AG04450 (cell line): Measurements from ENCODE around the gene APOBEC3C. TPM values are rescaled to one million over a fixed set of nuclear protein-coding genes. Genes with fewer than 3 reads are reported as not detected.

Experiments used
- CTCF ChIA-PET: fragments of 300-600, 350-600 bp; formaldehyde crosslinking; extraction: SDS; loops from one replicate; lab custom pipeline; 2022; ENCODE audit warnings: antibody characterized with exemption, inconsistent platforms; lab: Charles Lee
- POLR2A ChIA-PET: fragments of 350-600 bp; formaldehyde crosslinking; extraction: SDS; loops from one replicate; lab custom pipeline; 2021; ENCODE audit warnings: antibody characterized with exemption, inconsistent platforms; lab: Yijun Ruan, JAX
- DNase-seq: peaks from one replicate; pipeline ENCODE4 v3.0.0-alpha.2; 2011; ENCODE audit warnings: low read depth, low spot score
- H3K27ac ChIP-seq: one replicate; pipeline ENCODE4 v1.5.1; 2012; ENCODE audit warnings: low read depth, low read length, control low read depth
- H3K27me3 ChIP-seq: one replicate; pipeline ENCODE4 v1.6.0; 2012; ENCODE audit warnings: low read length; ENCODE audit not compliant: control insufficient read depth, insufficient read depth
- H3K4me3 ChIP-seq: 2 replicates; pipeline ENCODE4 v1.5.1; 2011; ENCODE audit warnings: mild to moderate bottlenecking, low read depth, low read length, control low read depth
- H3K9me3 ChIP-seq: 2 replicates; pipeline ENCODE4 v1.5.1; 2012; ENCODE audit warnings: low read length; ENCODE audit not compliant: control insufficient read depth, insufficient read depth
- CTCF ChIP-seq: IDR thresholded peaks from 2 replicates; pipeline ENCODE4 v1.5.1; 2011; ENCODE audit warnings: low read depth, low read length, control low read depth, inconsistent platforms
- polyA plus RNA-seq: library from polyadenylated mRNA; depleted of rRNA; stranded (reverse); fragments of >200 nt; gene quantifications from 2 replicates; pipeline ENCODE4 v1.2.3, GENCODE V29; 2011

APOBEC3C gene
- polyA plus RNA-seq, 1 experiment: 35.5 TPM

GRCh38 chr22:38971202-38971601 lies 42.9 kb upstream of the APOBEC3C start:
- TF ChIP-seq CTCF: no peak

GRCh38 chr22:38971791-38972190 lies 42.3 kb upstream of the APOBEC3C start:
- Histone ChIP-seq H3K4me3 (no peak overlapping the region), H3K9me3 (peaks cover 11% of the 10 kb centered on the region), H3K27me3 (peaks cover 30% of the 10 kb centered on the region), H3K27ac (no peak overlapping the region)
- POLR2A ChIA-PET: interaction anchor here (0.6 kb wide), 1 partner anchor 208 kb away, joined by 5 read pairs; no protein-coding TSS in a partner anchor
- no peak for TF ChIP-seq CTCF
- DNase-seq: no peak
- CTCF ChIA-PET: interaction anchor here (0.6 kb wide), 2 partner anchors 118 to 139 kb away, joined by 6 to 7 read pairs; no protein-coding TSS in a partner anchor

More at GRCh38 chr22:38971202-38971601, 42.9 kb upstream of the APOBEC3C start:
- ChIA-PET CTCF (no interaction called here), POLR2A (no interaction called here)
- Histone ChIP-seq H3K4me3 (no peak overlapping the region), H3K9me3 (peaks cover 6% of the 10 kb centered on the region), H3K27ac (no peak overlapping the region), H3K27me3 (peaks cover 32% of the 10 kb centered on the region)
- DNase-seq: no peak

GRCh38 chr22:38972558-38972957 lies 41.5 kb upstream of the APOBEC3C start:
- no peak for TF ChIP-seq CTCF
- H3K9me3 ChIP-seq: peaks cover 11% of the 10 kb centered on the region
- no peak overlapping the region for H3K4me3 ChIP-seq
- DNase-seq: no peak
- ChIA-PET POLR2A (no interaction called here), CTCF (interaction anchor here (0.6 kb wide), 2 partner anchors 118 to 140 kb away, joined by 6 to 7 read pairs; no protein-coding TSS in a partner anchor)
- peaks cover 22% of the 10 kb centered on the region for H3K27me3 ChIP-seq
- no peak overlapping the region for H3K27ac ChIP-seq

- DNase-seq: no peak
- no peak overlapping the region for H3K4me3 ChIP-seq
- peak; percentile 90 for TF ChIP-seq CTCF
- peaks cover 11% of the 10 kb centered on the region for H3K9me3 ChIP-seq
- ChIA-PET POLR2A (no interaction called here), CTCF (interaction anchor here (0.8 to 1.5 kb wide), 4 partner anchors 8 to 74 kb away, joined by 3 to 5 read pairs (median 4); partner anchors contain the start of gene APOBEC3B)
- peaks cover 17% of the 10 kb centered on the region for H3K27me3 ChIP-seq
- H3K27ac ChIP-seq: no peak overlapping the region
Observed at GRCh38 chr22:38973289-38974169, 40.5 kb upstream of the APOBEC3C start.
